Measurements from ENCODE around the gene NCBP3.

Gene NCBP3

DNA sequence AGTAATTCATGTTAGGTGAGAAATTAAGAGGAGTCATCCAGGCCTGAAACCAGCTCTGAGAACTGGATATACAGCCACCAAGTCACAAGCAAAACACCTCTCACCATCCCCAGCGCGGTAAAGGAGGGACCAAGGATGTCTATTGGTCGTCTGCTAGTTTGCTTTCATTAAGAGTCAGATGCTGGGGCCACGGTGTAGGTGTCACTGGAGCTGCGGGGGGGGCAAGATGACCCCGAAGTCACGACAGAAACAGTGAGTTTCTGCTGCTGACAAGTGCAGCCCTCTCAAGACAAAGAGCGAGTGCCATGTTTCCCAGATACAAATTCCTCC is 790 bp downstream of the NCBP3 start:
- TF ChIP-seq GATA2 (IDR thresholded peaks at IDR 0.05; ENCODE audit: low read depth, low read length) (no peak), GATA3 (IDR thresholded peaks at IDR 0.05; ENCODE audit: low read depth, low read length) (no peak)

DNA sequence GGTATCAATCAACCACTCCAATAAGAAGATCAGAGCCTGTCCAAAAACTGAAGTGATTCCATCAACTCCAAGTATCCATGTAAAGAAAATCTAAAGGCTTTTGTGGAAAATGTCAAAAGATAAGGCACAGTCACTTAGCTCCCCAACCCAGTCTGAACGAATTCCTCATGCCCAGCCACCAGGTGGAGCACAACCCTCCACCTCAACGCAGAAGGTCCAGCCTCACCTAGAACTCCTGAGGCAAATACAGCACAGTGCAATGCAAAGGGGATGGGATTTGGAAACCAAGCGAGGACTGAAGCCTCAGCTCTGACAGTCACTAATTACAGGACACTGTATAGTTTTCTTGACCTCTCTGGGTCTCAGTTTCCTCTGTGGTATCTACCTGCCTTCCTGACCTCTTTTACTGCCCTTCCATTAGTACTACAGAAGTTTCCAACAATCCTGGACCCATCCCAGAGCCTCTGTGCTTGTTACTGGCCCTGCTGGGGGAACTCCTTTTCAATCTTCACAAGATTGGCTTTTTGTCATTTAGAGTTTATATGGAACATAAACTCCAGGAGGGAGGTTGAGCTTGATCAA is 2.0 kb downstream of the NCBP3 start:
- TF ChIP-seq GATA3 (IDR thresholded peaks at IDR 0.05; ENCODE audit: low read depth, low read length) = no peak

DNA sequence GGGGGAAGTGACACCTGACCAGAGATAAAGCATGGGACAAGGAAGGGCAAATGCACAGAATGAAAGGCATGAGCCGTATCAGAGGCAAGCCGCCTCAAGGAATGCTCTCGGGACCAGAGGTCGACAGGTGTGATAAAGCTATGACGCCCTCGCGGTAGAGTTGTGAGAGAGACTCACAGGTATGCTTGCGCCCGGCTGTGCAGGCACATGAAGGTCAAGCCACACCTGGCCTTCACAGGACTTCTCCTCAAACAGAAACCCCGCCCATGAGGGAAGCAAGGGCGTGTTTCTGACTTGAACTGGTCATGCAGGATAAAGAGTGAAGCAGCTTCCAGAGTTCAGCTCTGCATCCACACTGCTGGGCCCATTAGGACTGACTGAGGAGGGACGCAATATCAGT is 7.8 kb downstream of the NCBP3 start:
- TF ChIP-seq GATA2 (IDR thresholded peaks at IDR 0.05; ENCODE audit: low read depth, low read length) (no peak), GATA3 (IDR thresholded peaks at IDR 0.05; ENCODE audit: low read depth, low read length) (no peak)

DNA sequence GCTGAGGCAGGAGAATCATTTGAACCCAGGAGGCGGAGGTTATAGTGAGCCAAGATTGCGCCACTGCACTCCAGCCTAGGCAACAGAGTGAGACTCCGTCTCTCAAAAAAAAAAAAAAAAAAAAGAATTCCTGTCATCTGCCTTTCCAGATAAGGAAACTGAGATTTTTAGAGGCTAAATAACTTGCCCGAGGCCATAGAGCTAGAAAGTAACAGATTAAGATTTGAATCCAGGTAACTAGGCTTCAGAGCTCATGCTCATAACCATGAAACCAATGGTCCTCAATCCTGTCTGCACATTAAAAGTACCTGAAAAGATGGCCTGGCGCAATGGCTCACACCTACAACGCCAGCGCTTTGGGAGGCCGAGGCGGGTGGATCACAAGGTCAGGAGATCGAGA is 9.5 kb downstream of the NCBP3 start:
- no peak for TF ChIP-seq GATA3 (IDR thresholded peaks at IDR 0.05; ENCODE audit: low read depth, low read length)
- TF ChIP-seq GATA2 (IDR thresholded peaks at IDR 0.05; ENCODE audit: low read depth, low read length) = no peak

DNA sequence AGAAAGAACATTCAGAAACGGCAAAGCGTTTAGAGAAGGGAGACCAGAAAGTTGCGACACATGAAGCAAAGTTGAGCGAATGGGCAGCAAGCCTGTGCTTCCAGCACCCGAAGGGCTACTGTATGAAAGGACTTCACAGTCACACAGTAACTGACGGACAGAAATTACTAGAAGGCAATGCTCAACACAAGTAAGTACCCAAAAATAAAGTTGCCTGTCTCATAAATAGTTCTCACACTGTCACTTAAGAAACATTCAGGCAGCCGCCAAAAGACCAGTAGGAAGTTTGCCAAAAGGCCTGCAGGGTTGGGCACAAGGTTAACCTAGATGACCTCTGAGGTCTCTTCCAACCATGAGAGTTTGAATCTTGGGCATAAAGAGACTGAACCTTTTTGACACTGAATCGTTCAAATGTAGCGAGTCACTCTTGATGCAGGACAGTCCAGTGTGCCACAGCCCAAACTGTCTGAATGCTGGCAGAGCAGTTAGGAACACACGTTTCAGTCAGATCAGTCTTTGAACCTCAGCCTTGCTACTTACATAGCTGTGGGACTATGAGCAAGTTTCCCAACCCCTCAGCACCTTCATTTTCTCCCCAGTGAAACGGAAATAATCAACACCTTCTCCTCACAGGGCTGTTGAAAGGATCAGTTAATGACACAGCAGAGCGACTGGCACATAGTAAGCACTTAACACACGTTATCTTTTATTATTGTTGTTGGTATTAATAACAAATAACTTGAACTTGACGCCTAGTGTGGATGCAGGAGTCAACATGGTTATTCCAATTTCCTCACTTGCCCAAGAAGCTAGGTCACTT is 10.4 kb downstream of the NCBP3 start:
- TF ChIP-seq GATA3 (IDR thresholded peaks at IDR 0.05; ENCODE audit: low read depth, low read length) (no peak), GATA2 (IDR thresholded peaks at IDR 0.05; ENCODE audit: low read depth, low read length) (no peak)

DNA sequence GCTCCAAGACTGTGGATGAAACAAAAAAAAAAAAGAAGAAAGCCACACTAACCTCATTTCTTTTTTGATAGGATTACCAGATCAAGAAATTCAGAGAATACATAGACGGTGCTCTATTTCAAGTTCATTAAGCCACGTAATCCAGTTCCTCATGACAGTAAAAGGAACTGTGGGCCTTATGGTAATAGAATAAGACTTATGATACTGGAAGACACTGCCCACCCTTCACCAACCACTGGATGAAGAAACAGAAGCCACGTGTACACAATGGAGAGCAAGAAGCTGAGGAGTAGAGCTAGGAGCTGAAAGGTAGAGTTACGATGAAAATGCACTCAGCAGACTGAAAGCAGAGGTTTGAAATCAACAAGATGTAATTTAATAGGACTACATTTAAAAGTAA is 11.2 kb downstream of the NCBP3 start:
- no peak for TF ChIP-seq GATA3 (IDR thresholded peaks at IDR 0.05; ENCODE audit: low read depth, low read length)

DNA sequence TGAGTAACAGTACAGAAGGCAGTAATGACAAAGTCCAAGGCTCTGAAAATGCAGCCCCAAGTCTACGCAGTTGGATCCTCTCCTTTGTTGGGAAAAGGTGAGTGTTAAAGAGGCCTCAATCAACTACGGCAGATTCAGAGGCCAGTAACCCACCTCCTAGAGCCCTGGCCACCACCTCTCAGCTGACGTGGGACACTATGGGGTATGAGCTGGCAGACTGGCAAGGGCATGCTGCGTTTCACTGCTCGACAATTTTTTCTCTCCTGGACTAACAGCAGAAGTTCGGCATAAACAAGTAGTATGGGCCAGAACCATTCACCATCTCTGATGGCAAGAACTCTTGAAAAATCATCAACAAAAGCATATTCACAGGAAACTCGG is 17.2 kb downstream of the NCBP3 start:
- TF ChIP-seq GATA2 (IDR thresholded peaks at IDR 0.05; ENCODE audit: low read depth, low read length) (no peak), GATA3 (IDR thresholded peaks at IDR 0.05; ENCODE audit: low read depth, low read length) (no peak)

DNA sequence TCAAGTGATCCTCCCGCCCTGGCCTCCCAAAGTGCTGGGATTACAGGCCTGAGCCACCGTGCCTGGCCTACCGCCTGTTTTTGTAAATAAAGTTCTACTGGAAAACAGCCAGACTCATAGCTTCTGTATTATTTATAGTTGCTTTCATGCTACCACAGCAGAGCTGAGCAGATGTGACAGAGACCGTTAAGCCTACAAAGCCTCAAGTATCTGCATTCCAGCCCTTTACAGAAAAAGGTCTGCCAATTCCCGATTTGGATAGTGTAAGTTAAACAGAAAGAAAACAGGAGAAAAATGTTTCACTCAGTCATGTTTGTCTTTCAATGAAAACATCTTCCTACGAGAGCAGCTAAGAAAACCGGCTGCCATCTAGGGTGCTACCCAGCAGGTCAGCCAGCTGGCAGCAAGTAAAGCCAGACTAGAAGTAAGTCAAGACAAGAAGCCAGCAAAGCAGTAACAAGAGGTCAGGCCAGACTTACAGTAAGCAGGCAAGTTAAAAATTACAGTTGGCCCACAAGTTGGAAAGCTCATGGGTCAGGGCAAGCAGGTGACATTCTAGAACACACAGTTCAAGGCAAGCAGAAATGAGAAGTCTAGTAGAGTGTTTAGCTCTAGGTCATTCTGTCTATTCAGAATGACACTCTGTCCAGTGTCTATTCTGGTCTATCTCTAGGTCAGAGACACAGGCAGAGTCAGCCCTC is 17.7 kb downstream of the NCBP3 start:
- TF ChIP-seq GATA2 (IDR thresholded peaks at IDR 0.05; ENCODE audit: low read depth, low read length) = no peak
- no peak for TF ChIP-seq GATA3 (IDR thresholded peaks at IDR 0.05; ENCODE audit: low read depth, low read length)

DNA sequence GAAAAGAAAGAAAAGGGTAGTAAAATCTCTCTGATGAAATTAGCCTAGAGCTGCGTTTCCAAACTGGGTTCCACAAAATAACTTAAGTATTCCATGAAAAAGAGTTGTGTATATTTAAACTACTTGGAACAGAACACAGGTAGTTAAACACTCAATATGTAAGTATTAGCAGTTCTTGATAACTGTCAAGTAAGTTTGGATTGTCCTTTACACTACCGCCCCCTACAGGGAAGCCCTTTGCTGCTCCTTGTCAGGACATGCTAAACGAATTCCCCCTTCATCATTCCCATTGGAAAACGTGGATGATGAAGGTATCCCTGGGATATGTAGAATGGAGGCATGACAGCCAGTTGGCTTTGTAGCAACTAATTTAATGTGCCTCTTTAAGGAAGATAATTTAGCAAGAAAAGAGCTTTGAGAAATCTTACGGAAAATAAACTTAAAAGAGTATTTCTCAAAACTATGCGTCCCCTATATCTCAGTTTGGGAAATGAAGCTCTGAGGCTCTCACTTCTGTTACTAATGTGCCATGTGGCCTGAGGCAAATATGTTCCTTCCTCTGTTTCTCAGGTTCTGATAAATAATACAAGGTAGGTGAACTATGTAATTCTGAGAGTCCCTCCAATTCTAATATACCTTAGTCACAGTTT is 18.8 kb downstream of the NCBP3 start:
- TF ChIP-seq GATA2 (IDR thresholded peaks at IDR 0.05; ENCODE audit: low read depth, low read length) = no peak
- TF ChIP-seq GATA3 (IDR thresholded peaks at IDR 0.05; ENCODE audit: low read depth, low read length) = no peak

DNA sequence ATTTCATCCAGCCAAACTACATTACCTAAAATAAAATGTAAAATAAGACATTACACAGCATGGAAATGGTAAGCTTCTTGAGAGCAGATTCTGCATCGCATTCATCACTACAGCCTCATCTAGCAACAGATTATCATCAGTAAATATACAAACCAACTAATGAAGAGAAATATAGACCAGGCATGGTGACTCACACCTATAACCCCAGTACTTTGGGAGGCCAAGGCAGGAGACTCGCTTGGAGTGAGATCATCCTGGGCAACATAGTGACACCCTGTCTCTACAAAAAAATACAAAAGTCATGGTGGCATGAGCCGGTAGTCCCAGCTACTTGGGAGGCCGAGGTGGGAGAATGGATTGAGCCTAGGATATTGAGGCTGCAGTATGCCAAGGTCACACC is 19.9 kb downstream of the NCBP3 start:
- no peak for TF ChIP-seq GATA3 (IDR thresholded peaks at IDR 0.05; ENCODE audit: low read depth, low read length)
- TF ChIP-seq GATA2 (IDR thresholded peaks at IDR 0.05; ENCODE audit: low read depth, low read length) = no peak

DNA sequence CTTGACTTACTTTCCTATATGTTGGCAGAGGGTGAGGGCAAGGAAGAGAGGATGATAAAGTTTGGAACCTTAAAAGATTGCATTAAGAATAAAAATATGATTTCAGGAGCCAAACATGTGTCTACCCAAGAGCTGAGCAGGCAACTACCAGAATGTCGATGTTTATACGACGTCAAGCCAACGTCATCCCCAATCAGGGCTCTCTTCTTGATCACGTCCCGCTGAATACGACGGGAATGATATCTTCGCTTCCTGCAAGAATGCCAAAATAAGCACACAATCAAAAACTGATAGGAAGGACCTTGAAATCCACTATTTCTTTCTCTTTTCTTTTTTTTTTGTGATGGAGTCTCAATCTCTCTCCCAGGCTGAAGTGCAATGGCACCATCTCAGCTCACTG is 24.9 kb downstream of the NCBP3 start:
- TF ChIP-seq GATA3 (IDR thresholded peaks at IDR 0.05; ENCODE audit: low read depth, low read length) (no peak), GATA2 (IDR thresholded peaks at IDR 0.05; ENCODE audit: low read depth, low read length) (no peak)

DNA sequence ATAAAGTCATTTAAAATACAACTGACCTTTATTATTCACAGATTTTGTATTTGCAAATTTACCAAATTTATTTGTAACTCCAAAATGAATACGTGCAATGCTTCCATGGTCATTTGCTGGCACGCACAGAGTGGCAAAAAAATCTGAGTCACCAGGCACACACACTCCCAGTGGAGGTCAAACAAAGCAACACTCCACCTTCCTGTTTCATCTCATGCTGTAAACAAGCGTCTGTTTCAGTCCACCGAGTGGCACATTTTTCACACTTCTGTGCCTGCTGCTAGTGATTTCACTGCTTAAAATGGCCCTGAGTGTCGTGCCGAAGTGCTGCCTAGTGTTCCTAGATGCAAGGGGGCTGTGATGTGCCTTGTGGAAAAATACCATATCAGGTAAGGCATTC is 27.3 kb downstream of the NCBP3 start:
- TF ChIP-seq GATA2 (IDR thresholded peaks at IDR 0.05; ENCODE audit: low read depth, low read length) = no peak
- no peak for TF ChIP-seq GATA3 (IDR thresholded peaks at IDR 0.05; ENCODE audit: low read depth, low read length)

DNA sequence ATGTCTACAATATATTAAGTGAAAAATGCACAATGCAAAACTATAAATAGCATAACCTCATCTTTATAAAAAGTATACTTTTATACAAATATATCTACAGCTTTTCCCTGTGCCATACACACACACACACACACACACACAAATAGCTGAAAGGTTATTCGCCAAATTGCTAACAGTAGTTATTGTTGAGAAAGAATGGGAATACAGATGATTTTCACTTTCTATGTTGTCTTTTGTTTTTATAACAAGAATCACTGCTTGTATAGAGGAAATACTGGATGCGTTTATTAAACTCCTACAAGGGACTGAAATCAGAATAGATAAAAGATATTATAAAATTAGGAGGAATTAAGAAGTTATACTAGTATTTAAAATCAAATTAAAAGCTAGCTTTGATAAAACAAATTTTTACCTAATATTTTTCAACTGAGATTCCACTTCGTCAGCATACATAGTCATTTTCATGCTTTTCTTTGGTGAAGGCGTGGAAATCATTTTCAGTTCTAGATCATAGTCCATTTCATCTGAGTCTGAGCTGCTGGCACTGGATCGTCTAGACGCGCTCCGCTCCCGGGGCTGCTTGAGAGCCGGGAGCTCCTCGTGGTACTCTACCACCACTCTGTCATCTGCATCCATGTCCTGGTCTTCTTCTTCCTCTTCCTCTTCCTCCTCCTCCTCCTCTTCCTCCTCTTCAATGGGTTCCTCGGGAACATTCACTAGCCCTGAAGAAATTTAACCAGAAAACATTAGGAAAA is 28.0 kb downstream of the NCBP3 start:
- no peak for TF ChIP-seq GATA3 (IDR thresholded peaks at IDR 0.05; ENCODE audit: low read depth, low read length)
- no peak for TF ChIP-seq GATA2 (IDR thresholded peaks at IDR 0.05; ENCODE audit: low read depth, low read length)

DNA sequence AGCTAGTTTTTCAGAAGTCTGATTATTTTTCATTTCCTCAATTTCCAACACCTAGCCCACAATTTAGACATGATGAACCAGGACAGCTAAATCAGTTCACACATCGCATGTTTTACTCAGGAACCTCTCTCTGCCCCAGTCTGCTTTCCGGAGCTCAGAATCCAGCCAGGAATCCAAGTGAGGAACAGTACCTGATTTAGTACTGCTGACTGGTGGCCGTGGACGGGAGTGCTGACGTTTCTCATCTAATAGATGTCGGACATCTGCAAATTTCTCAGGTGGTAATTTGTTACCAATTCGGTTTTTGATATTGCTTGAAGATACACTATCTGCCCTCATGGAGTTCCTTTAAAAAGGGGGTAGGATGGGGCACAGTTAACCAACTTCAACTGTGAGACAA is 30.1 kb downstream of the NCBP3 start:
- TF ChIP-seq GATA3 (IDR thresholded peaks at IDR 0.05; ENCODE audit: low read depth, low read length) (no peak), GATA2 (IDR thresholded peaks at IDR 0.05; ENCODE audit: low read depth, low read length) (no peak)
